SKM-1 treated with dmso at 0.1 percent for 144 hours (cell line): ENCODE data around the gene SMIM14.
"Not testable (repeated sequence)": the region's sequence is repeated elsewhere in the genome, so short reads cannot be mapped to it uniquely, and the experiment has no call there.

Experiments
- DNase-seq: peaks from one replicate; lab custom pipeline; 2025; ENCODE audit not compliant: unreplicated experiment; lab: John Stamatoyannopoulos, UW

SMIM14 gene

GRCh38 chr4:39638354-39639239, at the start of gene SMIM14:
Gene SMIM14 (minus strand): TSS chr4:39638865. CDS start chr4:39605145, 33,720 bp downstream.
- DNase-seq: peak; percentile 93

DNA sequence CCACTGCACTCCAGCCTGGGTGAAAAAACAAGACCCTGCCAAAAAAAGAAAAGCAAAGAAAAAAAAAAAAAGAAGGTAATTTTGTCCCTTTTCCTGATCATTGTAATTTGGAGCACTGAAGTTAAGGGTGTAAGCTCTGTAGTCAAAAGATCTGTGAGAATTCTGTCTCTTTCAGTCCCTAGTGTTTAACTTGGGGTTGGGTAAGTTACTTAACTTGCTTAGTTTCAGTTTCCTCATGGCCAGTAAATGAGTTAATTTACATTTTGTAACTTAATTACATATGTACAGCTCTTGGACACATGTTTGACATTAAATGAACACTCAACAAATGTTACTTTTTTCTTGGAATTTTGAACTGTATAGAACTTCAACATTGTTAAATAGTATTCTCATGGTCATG, 48.3 kb upstream of the SMIM14 start:
- DNase-seq: no peak

DNA sequence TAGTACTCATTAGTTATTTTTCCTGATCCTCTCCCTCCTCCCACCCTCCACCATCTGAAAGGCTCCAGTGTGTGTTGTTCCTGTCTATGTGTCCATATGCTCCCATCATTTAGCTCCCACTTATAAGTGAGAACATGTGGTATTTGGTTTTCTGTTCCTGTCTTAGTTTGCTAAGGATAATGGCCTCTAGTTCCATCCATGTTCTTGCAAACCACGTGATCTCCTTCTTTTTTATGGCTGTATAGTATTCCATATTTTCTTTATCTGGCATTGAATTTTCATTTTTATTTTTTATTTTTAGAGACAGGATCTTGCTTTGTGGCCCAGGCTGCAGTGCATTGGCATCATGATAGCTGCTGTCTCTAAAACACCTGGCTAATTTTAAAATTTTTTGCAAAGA, 47.3 kb upstream of the SMIM14 start:
- DNase-seq: no peak

DNA sequence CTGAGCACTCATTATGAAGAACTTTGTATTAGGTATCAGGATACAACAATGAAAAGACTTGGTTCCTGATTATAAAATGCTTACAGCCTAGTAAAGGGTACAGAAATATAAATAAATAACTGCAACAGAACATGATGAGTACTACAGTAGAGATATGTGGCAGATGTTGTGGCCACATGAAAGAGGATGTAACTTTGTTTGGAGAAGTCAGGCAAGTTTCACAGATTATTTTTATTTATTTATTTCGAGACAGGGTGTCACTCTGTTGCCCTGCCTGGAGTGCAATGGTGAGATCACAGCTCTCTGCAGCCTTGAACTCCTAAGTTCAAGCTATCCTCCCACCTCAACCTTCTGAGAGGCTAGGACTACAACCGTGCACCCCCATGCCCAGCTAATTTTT, 43.5 kb upstream of the SMIM14 start:
- no peak for DNase-seq

DNA sequence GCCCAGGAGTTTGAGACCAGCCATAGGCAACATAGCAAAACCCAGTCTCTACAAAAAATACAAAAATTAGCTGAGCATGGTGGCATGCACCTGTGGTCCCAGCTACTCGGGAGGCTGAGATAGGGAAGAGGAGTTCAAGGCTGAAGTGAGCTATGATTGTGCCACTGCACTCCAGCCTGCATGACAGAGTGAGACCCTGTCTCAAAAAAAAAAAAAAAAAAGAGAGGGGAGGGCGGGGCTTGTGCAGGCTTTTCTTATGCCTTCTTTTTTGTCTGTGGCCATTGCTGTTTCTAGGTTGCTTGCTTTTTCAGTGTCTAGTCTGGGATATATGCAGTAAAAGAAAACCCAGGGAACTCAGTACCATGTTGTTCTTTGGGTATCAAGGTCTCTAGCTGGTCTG, 42.3 kb upstream of the SMIM14 start:
- DNase-seq: not testable (repeated sequence)

- not testable (repeated sequence) for DNase-seq
Measured at GRCh38 chr4:39675681-39676080, 37.0 kb upstream of the SMIM14 start.

DNA sequence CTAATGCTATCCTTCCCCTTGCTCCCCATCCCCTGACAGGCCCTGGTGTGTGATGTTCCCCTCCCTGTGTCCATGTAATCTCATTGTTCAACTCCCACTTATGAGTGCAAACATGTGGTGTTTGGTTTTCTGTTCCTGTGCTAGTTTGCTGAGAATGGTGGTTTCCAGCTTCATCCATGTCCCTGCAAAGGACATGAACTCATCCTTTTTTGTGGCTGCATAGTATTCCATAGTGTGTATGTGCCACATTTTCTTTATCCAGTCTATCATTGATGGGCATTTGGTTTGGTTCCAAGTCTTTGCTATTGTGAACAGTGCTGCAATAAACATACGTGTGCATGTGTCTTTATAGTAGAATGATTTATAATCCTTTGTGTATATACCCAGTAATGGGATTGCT, 31.6 kb upstream of the SMIM14 start:
- not testable (repeated sequence) for DNase-seq

GRCh38 chr4:39668887-39669286, 30.2 kb upstream of the SMIM14 start:
- DNase-seq: no peak

DNA sequence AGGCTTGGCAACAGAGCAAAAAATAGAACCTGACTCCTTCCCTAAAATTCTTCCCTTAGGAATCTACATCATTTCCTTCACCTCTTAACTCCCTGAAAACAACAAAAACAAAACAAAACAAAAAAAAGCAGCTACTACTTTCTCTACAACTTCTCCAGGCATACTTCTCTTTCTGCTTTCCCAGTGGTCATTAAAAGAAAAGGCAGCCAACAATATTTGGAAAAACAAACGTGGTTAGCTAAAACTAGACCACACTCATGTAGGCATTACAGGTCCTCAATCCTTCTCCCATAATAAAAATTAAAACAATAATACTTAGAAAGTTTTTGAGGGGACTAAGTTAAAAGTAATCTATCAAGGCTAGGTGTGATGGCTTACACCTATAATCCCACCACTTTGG, 29.0 kb upstream of the SMIM14 start:
- DNase-seq: no peak

- no peak for DNase-seq
Measured at GRCh38 chr4:39664828-39665731, 26.4 kb upstream of the SMIM14 start.

DNA sequence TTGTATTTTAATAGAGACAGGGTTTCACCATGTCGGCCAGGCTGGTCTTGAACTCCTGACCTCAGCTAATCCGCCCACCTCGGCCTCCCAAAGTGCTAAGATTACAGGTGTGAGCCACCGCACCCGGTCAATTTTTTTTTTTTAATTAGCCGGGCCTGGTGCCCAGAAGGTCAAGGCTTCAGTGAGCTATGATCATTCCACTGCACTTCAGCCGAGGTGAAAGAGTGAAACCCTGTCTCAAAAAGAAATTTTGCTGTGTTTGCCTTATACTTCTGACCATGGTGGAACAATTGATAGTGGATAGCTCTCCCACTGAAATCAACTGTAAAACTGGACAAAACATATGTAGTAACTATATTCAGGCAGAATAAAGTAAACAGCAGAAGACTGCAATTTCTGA, 24.0 kb upstream of the SMIM14 start:
- DNase-seq: no peak

- DNase-seq: no peak
Measured at GRCh38 chr4:39660757-39661156, 22.1 kb upstream of the SMIM14 start.

GRCh38 chr4:39660045-39660444, 21.4 kb upstream of the SMIM14 start:
- DNase-seq: no peak

DNA sequence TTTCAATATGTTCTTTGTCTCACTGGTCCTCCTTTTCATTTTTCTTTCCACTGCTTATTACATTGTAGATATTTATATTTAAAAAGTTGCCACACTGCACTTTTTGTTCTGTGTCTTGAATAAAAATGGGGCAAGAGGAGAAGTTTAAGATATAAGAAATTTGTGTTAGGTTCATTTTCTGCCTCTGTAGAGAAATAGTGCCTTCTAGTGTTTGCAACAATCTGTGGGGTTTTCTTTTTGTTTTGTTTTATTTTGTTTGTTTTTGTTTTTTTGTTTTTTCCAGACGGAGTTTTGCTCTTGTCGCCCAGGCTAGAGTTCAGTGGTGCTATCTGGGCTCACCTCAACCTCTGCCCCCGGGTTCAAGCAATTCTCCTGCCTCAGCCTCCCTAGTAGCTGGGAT, 20.1 kb upstream of the SMIM14 start:
- DNase-seq: no peak

- DNase-seq: no peak
Measured at GRCh38 chr4:39657465-39657864, 18.8 kb upstream of the SMIM14 start.

DNA sequence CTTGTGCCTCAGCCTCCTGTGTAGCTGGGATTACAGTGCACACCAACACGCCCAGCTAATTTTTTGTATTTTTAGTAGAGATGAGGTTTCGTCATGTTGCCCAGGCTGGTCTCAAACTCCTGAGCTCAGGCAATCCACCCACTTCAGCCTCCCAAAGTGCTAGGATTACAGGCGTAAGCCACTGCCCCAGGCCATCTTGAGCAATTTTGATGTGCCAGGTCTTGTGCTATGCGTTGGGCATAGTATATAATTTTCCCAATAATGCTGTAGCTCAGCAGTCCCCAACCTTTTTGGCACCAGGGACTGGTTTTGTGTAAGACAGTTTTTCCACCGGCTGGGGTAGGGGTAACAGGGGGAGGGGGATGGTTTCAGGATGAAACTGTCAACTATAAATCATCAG, 18.0 kb upstream of the SMIM14 start:
- not testable (repeated sequence) for DNase-seq

- DNase-seq: no peak
Measured at GRCh38 chr4:39655876-39656275, 17.2 kb upstream of the SMIM14 start.

GRCh38 chr4:39655211-39655610, 16.5 kb upstream of the SMIM14 start:
- no peak for DNase-seq

- DNase-seq: not testable (repeated sequence)
Measured at GRCh38 chr4:39651586-39651985, 12.9 kb upstream of the SMIM14 start.

DNA sequence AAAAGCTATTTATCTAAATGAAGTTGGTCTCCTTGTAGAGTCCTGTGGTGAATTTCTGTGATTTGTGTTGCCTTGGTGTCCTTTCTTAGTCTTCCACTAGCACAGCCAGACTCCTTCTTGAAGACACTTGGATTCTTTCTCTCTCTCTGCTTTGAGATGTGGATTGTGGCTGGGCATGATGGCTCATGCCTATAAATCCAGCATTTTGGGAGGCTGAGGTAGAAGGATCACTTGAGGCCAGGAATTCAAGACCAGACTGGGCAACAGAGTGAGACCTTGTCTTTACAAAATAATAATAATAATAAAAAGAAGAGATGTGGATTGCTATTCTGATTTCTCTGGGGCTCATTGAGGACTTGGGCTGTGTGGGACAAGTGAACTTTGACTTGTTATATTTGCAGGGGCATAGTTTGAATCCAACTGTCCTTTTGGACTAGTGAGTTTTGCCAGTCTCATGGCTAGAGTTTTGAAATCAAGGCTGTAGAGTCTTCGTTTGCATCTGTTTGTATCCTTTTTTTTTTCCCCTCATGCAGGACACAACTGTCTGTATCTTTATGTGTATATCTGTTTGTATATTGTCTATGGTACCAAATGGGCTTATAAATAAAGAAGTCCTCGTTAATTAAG, 11.1 kb upstream of the SMIM14 start:
- no peak for DNase-seq

DNA sequence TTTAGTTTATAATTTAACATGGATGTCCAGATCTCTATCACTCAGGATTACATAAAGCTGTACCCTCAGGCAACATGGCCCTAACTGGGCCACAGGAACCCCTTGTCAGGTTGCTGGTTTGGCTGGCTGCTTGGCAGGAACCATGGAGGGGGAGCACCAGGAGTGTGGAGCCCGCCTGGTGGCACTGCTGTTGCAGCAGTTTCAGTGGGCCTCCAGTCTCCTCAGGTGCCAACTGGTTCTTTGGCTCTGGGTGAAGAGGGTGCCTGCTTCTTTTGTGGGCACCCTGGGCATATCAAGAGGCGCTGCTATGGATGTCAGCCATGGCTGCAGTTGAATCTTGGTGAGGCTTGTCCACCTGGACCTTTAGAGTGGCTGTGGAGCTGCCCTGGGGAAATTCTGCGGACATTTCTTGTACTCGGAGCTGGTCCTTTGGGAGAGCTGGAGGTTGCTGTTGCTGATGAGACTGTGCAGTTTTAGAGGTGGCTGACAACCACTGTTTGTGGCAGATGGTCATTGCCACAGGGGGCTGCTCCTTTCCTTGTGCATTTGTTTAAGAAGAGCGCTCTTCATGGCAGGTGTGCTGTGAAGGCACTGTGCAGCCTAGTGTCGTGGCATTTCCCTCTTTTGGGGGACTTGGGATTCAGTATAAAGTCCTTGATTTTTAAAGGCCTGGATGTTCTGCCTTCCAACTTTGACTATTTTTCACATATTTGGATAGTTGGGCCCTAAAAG, 10.3 kb upstream of the SMIM14 start:
- no peak for DNase-seq
